B cell (primary cell): Measurements from ENCODE around the gene PITPNB.

Source experiments
- EZH2 ChIP-seq: IDR thresholded peaks from 2 replicates; pipeline ENCODE4 v1.6.1; 2012; ENCODE audit warnings: borderline replicate concordance, low read depth, mild to moderate bottlenecking, moderate library complexity, low read length; ENCODE audit not compliant: insufficient read depth, poor library complexity, severe bottlenecking
- TF ChIP-seq, protein P1 (sequence below): fragments of 200-600 bp; IDR thresholded peaks from one replicate; pipeline ENCODE4 v1.8.0; 2022; ENCODE audit warnings: antibody characterized with exemption, mild to moderate bottlenecking

DNA sequence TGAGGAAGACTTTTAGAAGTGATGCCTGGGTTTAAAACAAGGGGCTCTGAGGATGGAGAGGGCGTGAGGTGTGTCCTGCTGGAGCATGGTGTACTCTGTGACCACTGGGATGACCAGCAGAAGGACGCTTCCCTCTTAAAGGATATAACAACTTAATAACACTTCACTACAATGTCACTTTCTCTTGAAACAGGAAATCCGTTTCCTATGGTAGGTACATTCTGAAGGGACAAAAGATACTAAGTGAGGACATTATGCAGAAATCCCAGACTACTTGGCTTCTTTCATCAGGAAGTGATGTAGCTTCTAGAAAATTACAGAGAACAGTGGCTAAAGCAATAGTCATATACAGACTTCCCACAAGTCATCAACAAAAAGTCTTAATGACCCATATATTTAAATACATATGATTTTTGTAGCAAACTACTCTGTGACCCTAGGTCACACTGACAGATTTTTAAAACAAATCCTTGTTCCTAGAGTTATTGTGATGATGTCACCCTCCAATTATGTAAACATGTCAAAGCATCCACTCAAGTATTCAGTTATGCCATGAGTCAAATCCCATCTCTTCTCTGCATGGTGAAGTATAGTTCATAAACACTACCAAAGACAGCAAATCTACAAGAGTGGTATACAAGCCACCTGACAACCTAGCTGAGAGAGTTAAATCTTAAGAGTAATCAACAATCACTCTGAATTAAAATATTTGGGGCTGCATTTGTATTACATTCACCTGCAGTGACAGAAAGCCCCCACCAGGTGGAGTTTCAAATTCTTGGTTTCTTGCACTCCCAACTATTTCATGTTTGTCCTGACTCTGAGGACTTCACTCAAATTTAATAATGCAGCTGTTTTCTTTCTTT lies 32.8 kb downstream of the PITPNB start:
- TF ChIP-seq, protein P1, sequence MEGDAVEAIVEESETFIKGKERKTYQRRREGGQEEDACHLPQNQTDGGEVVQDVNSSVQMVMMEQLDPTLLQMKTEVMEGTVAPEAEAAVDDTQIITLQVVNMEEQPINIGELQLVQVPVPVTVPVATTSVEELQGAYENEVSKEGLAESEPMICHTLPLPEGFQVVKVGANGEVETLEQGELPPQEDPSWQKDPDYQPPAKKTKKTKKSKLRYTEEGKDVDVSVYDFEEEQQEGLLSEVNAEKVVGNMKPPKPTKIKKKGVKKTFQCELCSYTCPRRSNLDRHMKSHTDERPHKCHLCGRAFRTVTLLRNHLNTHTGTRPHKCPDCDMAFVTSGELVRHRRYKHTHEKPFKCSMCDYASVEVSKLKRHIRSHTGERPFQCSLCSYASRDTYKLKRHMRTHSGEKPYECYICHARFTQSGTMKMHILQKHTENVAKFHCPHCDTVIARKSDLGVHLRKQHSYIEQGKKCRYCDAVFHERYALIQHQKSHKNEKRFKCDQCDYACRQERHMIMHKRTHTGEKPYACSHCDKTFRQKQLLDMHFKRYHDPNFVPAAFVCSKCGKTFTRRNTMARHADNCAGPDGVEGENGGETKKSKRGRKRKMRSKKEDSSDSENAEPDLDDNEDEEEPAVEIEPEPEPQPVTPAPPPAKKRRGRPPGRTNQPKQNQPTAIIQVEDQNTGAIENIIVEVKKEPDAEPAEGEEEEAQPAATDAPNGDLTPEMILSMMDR = peak; percentile 96
- no peak for TF ChIP-seq EZH2
